OCI-LY1 (cell line): Measurements from ENCODE around the gene RET.

Experiments
- H2AFZ ChIP-seq: fragments of 200-600 bp; sonication (generic), shearing (Covaris generic); 2 replicates; pipeline ENCODE4 v1.6.0; 2014; ENCODE audit warnings: antibody characterized with exemption, mild to moderate bottlenecking, low read length
- H3F3A ChIP-seq: fragments of 200-600 bp; sonication (generic), shearing (Covaris generic); 2 replicates; pipeline ENCODE4 v1.6.0; 2014; ENCODE audit warnings: mild to moderate bottlenecking, antibody characterized with exemption, low read length, moderate library complexity; ENCODE audit not compliant: insufficient read depth
- H3K27ac ChIP-seq: fragments of 200-600 bp; sonication (generic); 2 replicates; pipeline ENCODE4 v1.5.1; 2014; ENCODE audit warnings: low read length, mixed run types, mild to moderate bottlenecking, low read depth; ENCODE audit not compliant: poor library complexity, severe bottlenecking
- H3K27me3 ChIP-seq: fragments of 200-600 bp; sonication (generic); 2 replicates; pipeline ENCODE4 v1.6.0; 2014; ENCODE audit warnings: antibody characterized with exemption, mild to moderate bottlenecking, low read length, moderate library complexity; ENCODE audit not compliant: insufficient read depth
- H3K36me3 ChIP-seq: fragments of 200-600 bp; sonication (generic); 2 replicates; pipeline ENCODE4 v1.6.1; 2014; ENCODE audit warnings: mild to moderate bottlenecking, antibody characterized with exemption, low read length, moderate library complexity, mixed read lengths; ENCODE audit not compliant: insufficient read depth
- H3K4me1 ChIP-seq: fragments of 200-600 bp; sonication (generic); 2 replicates; pipeline ENCODE4 v1.5.1; 2014; ENCODE audit warnings: mild to moderate bottlenecking, low read length, moderate library complexity; ENCODE audit not compliant: insufficient read depth, severe bottlenecking
- H3K4me2 ChIP-seq: fragments of 200-600 bp; sonication (generic), shearing (Covaris generic); 2 replicates; pipeline ENCODE4 v1.6.1; 2014; ENCODE audit warnings: low read length
- H3K4me3 ChIP-seq: fragments of 200-600 bp; sonication (generic); 2 replicates; pipeline ENCODE4 v1.5.1; 2014; ENCODE audit warnings: low read length, low read depth, mild to moderate bottlenecking, mixed read lengths; ENCODE audit not compliant: poor library complexity, severe bottlenecking
- H3K79me2 ChIP-seq: fragments of 200-600 bp; shearing (Covaris generic); 2 replicates; pipeline ENCODE4 v1.6.1; 2016; ENCODE audit warnings: mixed run types, low read length, mixed read lengths; ENCODE audit not compliant: insufficient read depth
- H3K9ac ChIP-seq: fragments of 200-600 bp; sonication (generic), shearing (Covaris generic); 2 replicates; pipeline ENCODE4 v1.6.1; 2014; ENCODE audit warnings: mild to moderate bottlenecking, low read length, mixed read lengths
- H3K9me2 ChIP-seq: fragments of 200-600 bp; sonication (generic), shearing (Covaris generic); 2 replicates; pipeline ENCODE4 v1.6.1; 2014; ENCODE audit warnings: low read depth, mild to moderate bottlenecking, low read length, mixed read lengths
- H3K9me3 ChIP-seq: fragments of 200-600 bp; shearing (Covaris generic); 2 replicates; pipeline ENCODE4 v1.6.1; 2014; ENCODE audit warnings: low read length, mixed read lengths
- H4K20me1 ChIP-seq: fragments of 200-600 bp; sonication (generic), shearing (Covaris generic); 2 replicates; pipeline ENCODE4 v1.6.0; 2016; ENCODE audit warnings: mild to moderate bottlenecking, low read length; ENCODE audit not compliant: insufficient read depth
- EZH2 ChIP-seq: fragments of 200-600 bp; sonication (generic), shearing (Covaris generic); IDR thresholded peaks from 2 replicates; pipeline ENCODE4 v1.8.0; 2017; ENCODE audit warnings: borderline replicate concordance, mixed run types, mild to moderate bottlenecking, antibody characterized with exemption, low read length, moderate library complexity, mixed read lengths
- TF ChIP-seq, protein P1 (sequence below): fragments of 200-600 bp; sonication (generic), shearing (Covaris generic); IDR thresholded peaks from 2 replicates; pipeline ENCODE4 v1.5.1; 2017; ENCODE audit warnings: mild to moderate bottlenecking, antibody characterized with exemption, low read length, moderate library complexity, mixed read lengths

Gene RET

GRCh38 chr10:43128958-43129706, 52.3 kb downstream of the RET start:
- no peaks in the 10 kb centered on the region for H3K9me2 ChIP-seq
- H3K27me3 ChIP-seq: peaks cover 5% of the 10 kb centered on the region
- H2AFZ ChIP-seq: no peak overlapping the region
- H3K36me3 ChIP-seq: no peaks in the 10 kb centered on the region
- H3K4me3 ChIP-seq: no peak overlapping the region
- TF ChIP-seq, protein P1, sequence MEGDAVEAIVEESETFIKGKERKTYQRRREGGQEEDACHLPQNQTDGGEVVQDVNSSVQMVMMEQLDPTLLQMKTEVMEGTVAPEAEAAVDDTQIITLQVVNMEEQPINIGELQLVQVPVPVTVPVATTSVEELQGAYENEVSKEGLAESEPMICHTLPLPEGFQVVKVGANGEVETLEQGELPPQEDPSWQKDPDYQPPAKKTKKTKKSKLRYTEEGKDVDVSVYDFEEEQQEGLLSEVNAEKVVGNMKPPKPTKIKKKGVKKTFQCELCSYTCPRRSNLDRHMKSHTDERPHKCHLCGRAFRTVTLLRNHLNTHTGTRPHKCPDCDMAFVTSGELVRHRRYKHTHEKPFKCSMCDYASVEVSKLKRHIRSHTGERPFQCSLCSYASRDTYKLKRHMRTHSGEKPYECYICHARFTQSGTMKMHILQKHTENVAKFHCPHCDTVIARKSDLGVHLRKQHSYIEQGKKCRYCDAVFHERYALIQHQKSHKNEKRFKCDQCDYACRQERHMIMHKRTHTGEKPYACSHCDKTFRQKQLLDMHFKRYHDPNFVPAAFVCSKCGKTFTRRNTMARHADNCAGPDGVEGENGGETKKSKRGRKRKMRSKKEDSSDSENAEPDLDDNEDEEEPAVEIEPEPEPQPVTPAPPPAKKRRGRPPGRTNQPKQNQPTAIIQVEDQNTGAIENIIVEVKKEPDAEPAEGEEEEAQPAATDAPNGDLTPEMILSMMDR: no peak
- no peak for TF ChIP-seq EZH2
- H3K4me1 ChIP-seq: no peaks in the 10 kb centered on the region
- H3K4me2 ChIP-seq: no peak overlapping the region
- no peaks in the 10 kb centered on the region for H4K20me1 ChIP-seq
- no peaks in the 10 kb centered on the region for H3K9me3 ChIP-seq
- H3K27ac ChIP-seq: no peak overlapping the region
- H3K9ac ChIP-seq: no peak overlapping the region
- H3K79me2 ChIP-seq: no peaks in the 10 kb centered on the region
- no peaks in the 10 kb centered on the region for H3F3A ChIP-seq

DNA sequence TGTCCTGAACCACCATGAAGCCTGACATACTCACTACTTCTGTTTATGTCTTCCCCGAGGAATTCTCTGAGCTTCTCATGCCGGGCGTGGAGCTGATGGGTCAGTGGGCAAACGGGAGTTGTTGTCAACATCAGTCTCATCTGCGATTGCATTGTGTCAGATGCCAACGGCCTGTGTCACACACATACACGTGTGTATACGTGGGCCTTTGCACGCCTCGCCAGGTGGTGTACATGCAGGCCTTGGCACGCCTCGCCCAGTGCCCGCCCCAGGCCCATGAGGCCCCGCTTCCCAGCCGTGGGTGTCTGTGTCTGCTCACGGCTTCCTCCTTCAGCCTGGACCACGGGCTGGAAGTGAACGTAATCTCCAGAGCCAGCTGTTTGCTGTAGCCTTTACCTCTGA, 53.9 kb downstream of the RET start:
- Histone ChIP-seq H3K36me3 (no peaks in the 10 kb centered on the region), H4K20me1 (no peaks in the 10 kb centered on the region), H3K9me2 (no peaks in the 10 kb centered on the region), H3K9ac (no peak overlapping the region), H3K9me3 (no peaks in the 10 kb centered on the region), H3K4me1 (no peaks in the 10 kb centered on the region), H3K4me3 (no peak overlapping the region), H3K27me3 (peaks cover 5% of the 10 kb centered on the region), H3K79me2 (no peaks in the 10 kb centered on the region), H3K27ac (no peak overlapping the region), H3K4me2 (no peak overlapping the region), H2AFZ (no peak overlapping the region), H3F3A (no peaks in the 10 kb centered on the region)
- no peak for TF ChIP-seq EZH2
- TF ChIP-seq, protein P1: no peak

- Histone ChIP-seq H3K79me2 (no peaks in the 10 kb centered on the region), H3K9ac (no peak overlapping the region), H3K27me3 (peaks cover 5% of the 10 kb centered on the region), H3K4me3 (no peak overlapping the region), H3K36me3 (no peaks in the 10 kb centered on the region), H3K9me3 (no peaks in the 10 kb centered on the region), H3K9me2 (no peaks in the 10 kb centered on the region), H3K27ac (no peak overlapping the region), H2AFZ (no peak overlapping the region), H3K4me1 (no peaks in the 10 kb centered on the region), H3F3A (no peaks in the 10 kb centered on the region), H4K20me1 (no peaks in the 10 kb centered on the region), H3K4me2 (no peak overlapping the region)
- no peak for TF ChIP-seq EZH2
- TF ChIP-seq, protein P1: no peak
These were observed 54.4 kb downstream of the RET start for GRCh38 chr10:43131256-43131655.
